ENCODE measurements around the gene STRN3. TPM values are rescaled to one million over a fixed set of nuclear protein-coding genes. Genes with fewer than 3 reads are reported as not detected.
"Not testable (repeated sequence)": the region's sequence is repeated elsewhere in the genome, so short reads cannot be mapped to it uniquely, and the experiment has no call there.

STRN3 gene
- total RNA-seq, 1 donor from 2014 or later: 58.1 TPM

DNA sequence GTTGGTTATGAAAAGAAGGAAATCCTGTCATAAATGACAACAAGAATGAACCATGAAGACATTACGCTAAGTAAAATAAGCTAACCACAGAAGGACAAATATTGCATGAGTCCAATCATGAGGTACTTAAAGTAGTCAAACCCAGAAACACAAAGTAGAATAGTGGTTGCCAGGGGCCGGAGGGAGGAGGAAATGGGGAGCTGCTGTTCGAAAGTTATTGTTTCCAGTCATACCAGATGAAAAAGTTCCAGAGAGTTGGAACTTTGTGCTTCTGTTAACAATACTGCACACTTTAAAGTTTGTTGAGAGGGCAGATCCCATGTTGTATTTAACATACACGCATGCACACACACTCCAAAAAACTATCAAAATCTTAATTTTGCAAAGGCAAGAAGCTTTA is 82.5 kb downstream of the STRN3 start:
- no peak for DNase-seq
- no peaks in the 10 kb centered on the region for H3K36me3 Mint-ChIP-seq (ENCODE audit: unreplicated experiment)
- peaks cover 1% of the 10 kb centered on the region for H3K27me3 Mint-ChIP-seq (ENCODE audit: unreplicated experiment)
- no peak overlapping the region for H3K4me3 Mint-ChIP-seq (ENCODE audit: unreplicated experiment)
- no peak overlapping the region for H3K27ac Mint-ChIP-seq (ENCODE audit: unreplicated experiment)
- no peaks in the 10 kb centered on the region for H3K4me1 Mint-ChIP-seq (ENCODE audit: low read depth, unreplicated experiment)
- H3K9me3 Mint-ChIP-seq (ENCODE audit: unreplicated experiment): no peaks in the 10 kb centered on the region
- TF ChIP-seq, protein P1, sequence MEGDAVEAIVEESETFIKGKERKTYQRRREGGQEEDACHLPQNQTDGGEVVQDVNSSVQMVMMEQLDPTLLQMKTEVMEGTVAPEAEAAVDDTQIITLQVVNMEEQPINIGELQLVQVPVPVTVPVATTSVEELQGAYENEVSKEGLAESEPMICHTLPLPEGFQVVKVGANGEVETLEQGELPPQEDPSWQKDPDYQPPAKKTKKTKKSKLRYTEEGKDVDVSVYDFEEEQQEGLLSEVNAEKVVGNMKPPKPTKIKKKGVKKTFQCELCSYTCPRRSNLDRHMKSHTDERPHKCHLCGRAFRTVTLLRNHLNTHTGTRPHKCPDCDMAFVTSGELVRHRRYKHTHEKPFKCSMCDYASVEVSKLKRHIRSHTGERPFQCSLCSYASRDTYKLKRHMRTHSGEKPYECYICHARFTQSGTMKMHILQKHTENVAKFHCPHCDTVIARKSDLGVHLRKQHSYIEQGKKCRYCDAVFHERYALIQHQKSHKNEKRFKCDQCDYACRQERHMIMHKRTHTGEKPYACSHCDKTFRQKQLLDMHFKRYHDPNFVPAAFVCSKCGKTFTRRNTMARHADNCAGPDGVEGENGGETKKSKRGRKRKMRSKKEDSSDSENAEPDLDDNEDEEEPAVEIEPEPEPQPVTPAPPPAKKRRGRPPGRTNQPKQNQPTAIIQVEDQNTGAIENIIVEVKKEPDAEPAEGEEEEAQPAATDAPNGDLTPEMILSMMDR (IDR thresholded peaks at IDR 0.05; ENCODE audit: partially characterized antibody, unreplicated experiment): no peak

DNA sequence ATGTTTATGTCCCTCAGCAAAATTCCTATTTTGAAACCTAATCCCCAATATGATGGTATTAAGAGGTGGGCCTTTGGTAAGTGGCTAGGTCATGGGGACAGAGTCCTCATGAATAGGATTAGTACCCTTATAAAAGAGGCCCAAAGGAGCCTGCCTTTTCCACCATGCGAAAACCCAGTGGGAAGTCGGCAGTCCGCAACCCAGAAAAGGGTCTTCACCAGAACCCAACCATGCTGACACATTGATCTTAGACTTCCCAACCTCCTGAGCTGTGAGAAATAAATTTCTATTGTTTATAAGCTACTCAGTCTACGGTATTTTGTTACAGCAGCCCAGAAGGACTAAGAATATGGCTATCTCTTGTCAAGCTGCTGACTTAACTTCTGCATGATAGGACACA is 85.3 kb downstream of the STRN3 start:
- Mint-ChIP-seq H3K4me1 (ENCODE audit: low read depth, unreplicated experiment) (no peaks in the 10 kb centered on the region), H3K36me3 (ENCODE audit: unreplicated experiment) (no peaks in the 10 kb centered on the region), H3K27me3 (ENCODE audit: unreplicated experiment) (peaks cover 1% of the 10 kb centered on the region), H3K4me3 (ENCODE audit: unreplicated experiment) (no peak overlapping the region), H3K27ac (ENCODE audit: unreplicated experiment) (no peak overlapping the region), H3K9me3 (ENCODE audit: unreplicated experiment) (no peaks in the 10 kb centered on the region)
- DNase-seq: no peak
- TF ChIP-seq, protein P1 (IDR thresholded peaks at IDR 0.05; ENCODE audit: partially characterized antibody, unreplicated experiment): no peak

DNA sequence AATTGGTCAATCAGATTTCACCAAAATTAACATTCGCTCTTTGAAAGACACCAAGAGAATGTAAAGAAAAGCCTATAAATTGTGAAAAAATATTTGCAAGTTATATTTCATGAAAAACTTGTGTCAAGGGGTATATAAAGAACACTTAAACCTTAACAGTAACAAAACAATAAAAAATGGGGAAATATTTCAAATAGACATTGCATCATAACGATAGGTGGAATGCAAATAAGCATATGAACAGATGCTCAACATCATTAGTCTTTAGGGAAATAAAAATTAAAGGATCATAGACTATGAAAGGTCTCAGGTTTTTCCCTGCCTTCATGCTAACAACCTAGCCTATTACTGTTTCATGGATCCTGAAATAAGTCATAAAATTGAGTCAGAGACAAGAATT is 87.6 kb downstream of the STRN3 start:
- H3K36me3 Mint-ChIP-seq (ENCODE audit: unreplicated experiment): no peaks in the 10 kb centered on the region
- no peak for DNase-seq
- peaks cover 1% of the 10 kb centered on the region for H3K27me3 Mint-ChIP-seq (ENCODE audit: unreplicated experiment)
- H3K9me3 Mint-ChIP-seq (ENCODE audit: unreplicated experiment): no peaks in the 10 kb centered on the region
- H3K27ac Mint-ChIP-seq (ENCODE audit: unreplicated experiment): no peak overlapping the region
- H3K4me3 Mint-ChIP-seq (ENCODE audit: unreplicated experiment): no peak overlapping the region
- no peaks in the 10 kb centered on the region for H3K4me1 Mint-ChIP-seq (ENCODE audit: low read depth, unreplicated experiment)
- TF ChIP-seq, protein P1 (IDR thresholded peaks at IDR 0.05; ENCODE audit: partially characterized antibody, unreplicated experiment): no peak

DNA sequence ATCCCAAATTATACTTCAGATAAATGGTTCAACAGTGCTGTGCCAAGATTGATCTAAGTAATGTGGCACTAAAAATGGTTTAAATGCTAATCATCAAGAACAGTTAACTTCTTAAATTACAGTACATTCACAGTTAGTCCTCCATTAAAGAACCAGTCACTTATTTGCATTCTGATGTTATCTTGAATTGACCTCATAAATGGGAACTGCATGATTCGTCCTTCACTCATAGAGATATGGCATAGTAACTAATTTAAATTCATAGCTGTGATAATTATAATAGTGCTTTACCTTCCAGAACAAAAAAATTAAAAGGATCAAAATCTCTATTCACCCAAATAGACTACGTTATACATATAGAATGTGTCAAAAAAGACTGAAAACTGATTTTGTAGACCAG is 90.7 kb downstream of the STRN3 start:
- H3K4me3 Mint-ChIP-seq (ENCODE audit: unreplicated experiment): no peak overlapping the region
- no peak for DNase-seq
- H3K36me3 Mint-ChIP-seq (ENCODE audit: unreplicated experiment): no peaks in the 10 kb centered on the region
- H3K9me3 Mint-ChIP-seq (ENCODE audit: unreplicated experiment): no peaks in the 10 kb centered on the region
- peaks cover 1% of the 10 kb centered on the region for H3K27me3 Mint-ChIP-seq (ENCODE audit: unreplicated experiment)
- TF ChIP-seq, protein P1 (IDR thresholded peaks at IDR 0.05; ENCODE audit: partially characterized antibody, unreplicated experiment): no peak
- H3K4me1 Mint-ChIP-seq (ENCODE audit: low read depth, unreplicated experiment): no peaks in the 10 kb centered on the region
- H3K27ac Mint-ChIP-seq (ENCODE audit: unreplicated experiment): no peak overlapping the region

DNA sequence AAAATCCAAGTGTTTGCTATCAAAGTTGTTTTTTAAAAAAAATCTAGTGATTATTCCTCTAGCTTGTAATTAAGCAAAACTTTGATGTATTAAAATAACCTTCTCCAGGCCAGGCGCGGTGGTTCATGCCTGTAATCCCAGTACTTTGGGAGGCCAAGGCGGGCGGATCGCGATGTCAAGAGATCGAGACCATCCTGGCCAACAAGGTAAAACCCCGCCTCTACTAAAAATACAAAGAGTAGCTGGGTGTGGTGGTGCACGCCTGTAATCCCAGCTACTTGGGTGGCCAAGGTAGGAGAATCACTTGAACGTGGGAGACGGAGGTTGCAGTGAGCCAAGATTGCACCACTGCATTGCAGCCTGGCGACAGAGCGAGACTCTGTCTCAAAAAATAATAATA is 92.2 kb downstream of the STRN3 start:
- H3K4me3 Mint-ChIP-seq (ENCODE audit: unreplicated experiment); H3K4me1 Mint-ChIP-seq (ENCODE audit: low read depth, unreplicated experiment); DNase-seq; H3K27ac Mint-ChIP-seq (ENCODE audit: unreplicated experiment); H3K9me3 Mint-ChIP-seq (ENCODE audit: unreplicated experiment); H3K27me3 Mint-ChIP-seq (ENCODE audit: unreplicated experiment); H3K36me3 Mint-ChIP-seq (ENCODE audit: unreplicated experiment): not testable (repeated sequence)

DNA sequence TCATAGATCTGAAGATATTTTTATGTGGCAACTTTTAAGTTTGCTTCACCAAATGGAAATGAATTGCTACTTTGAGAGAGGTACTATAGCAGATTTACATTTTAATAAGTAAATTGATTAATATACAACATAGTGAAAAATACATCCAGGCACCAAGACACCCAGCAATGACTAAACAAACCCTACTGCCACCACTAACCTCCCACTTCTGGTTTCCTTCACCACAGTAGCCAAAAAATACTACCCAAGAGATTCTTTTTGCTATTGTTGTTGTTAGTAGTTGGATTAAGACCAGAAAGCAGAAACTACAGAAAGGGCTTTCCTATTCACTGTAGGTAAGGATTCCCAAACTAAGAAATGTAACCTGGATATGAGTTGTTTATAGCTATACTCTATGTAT is 97.7 kb downstream of the STRN3 start:
- no peaks in the 10 kb centered on the region for H3K36me3 Mint-ChIP-seq (ENCODE audit: unreplicated experiment)
- H3K4me1 Mint-ChIP-seq (ENCODE audit: low read depth, unreplicated experiment): no peaks in the 10 kb centered on the region
- no peak overlapping the region for H3K27ac Mint-ChIP-seq (ENCODE audit: unreplicated experiment)
- TF ChIP-seq, protein P1 (IDR thresholded peaks at IDR 0.05; ENCODE audit: partially characterized antibody, unreplicated experiment): no peak
- no peak for DNase-seq
- H3K9me3 Mint-ChIP-seq (ENCODE audit: unreplicated experiment): no peaks in the 10 kb centered on the region
- no peaks in the 10 kb centered on the region for H3K27me3 Mint-ChIP-seq (ENCODE audit: unreplicated experiment)
- H3K4me3 Mint-ChIP-seq (ENCODE audit: unreplicated experiment): no peak overlapping the region
